Brain microvascular endothelial cell (primary cell): Measurements from ENCODE around the gene PTPRD.
A peak's percentile ranks its signal among the peaks of the same experiment; 100 is the strongest.

ENCODE experiments used
- DNase-seq: peaks from one replicate; pipeline ENCODE4 v3.0.0-alpha.2; 2020
- H3K27ac ChIP-seq: fragments of 250-450 bp; sonication (Bioruptor Pico); 2 replicates; pipeline ENCODE4 v1.5.1; 2020; ENCODE audit warnings: mild to moderate bottlenecking, moderate library complexity
- H3K27me3 ChIP-seq: fragments of 250-450 bp; sonication (Bioruptor Pico); replicated peaks from 2 replicates; pipeline ENCODE4 v1.5.1; 2020; ENCODE audit warnings: mild to moderate bottlenecking
- H3K36me3 ChIP-seq: fragments of 250-450 bp; sonication (Bioruptor Pico); replicated peaks from 2 replicates; pipeline ENCODE4 v1.5.1; 2020; ENCODE audit warnings: mild to moderate bottlenecking
- H3K4me3 ChIP-seq: 2 replicates; pipeline ENCODE4 v1.5.1; 2011; ENCODE audit warnings: low read depth, mild to moderate bottlenecking, control low read depth, low read length, moderate library complexity
- in situ Hi-C: cut with HindIII; loops from 2 replicates; pipeline ENCODE4 v1.10.0; 2017; ENCODE audit warnings: low sequenced_read_pairs, low pct_ligation_motif_present
- TF ChIP-seq, protein P1 (sequence below): IDR thresholded peaks from 2 replicates; pipeline ENCODE4 v1.5.1; 2011; ENCODE audit warnings: low read depth, mild to moderate bottlenecking, moderate library complexity, low read length, control low read depth, inconsistent platforms; ENCODE audit errors: missing control alignments

The PTPRD gene

DNA sequence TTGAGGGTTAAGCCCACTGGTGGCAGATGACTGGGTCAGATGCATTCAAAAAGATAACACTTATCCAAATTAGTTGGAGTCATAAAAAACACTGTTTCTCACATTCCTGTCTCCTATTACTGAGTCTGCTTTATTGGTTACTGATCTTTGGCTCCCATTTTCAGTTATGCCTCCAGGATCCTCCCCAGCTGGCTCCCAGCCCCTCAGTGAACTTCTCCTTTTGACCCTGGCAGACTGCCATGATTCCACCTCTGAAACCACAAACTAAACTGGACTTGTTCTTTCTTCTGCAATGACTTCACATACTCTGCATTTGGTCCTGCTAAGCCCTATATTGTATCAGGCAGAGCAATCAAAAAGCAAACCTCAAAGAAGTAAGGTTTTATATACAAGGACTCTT is 1952.4 kb downstream of the PTPRD start:
- peak; percentile 10 for DNase-seq
- H3K27me3 ChIP-seq: no peaks in the 10 kb centered on the region
- in situ Hi-C loops: no loop called here
- no peak overlapping the region for H3K4me3 ChIP-seq
- H3K27ac ChIP-seq: no peak overlapping the region
- H3K36me3 ChIP-seq: no peaks in the 10 kb centered on the region
- TF ChIP-seq, protein P1, sequence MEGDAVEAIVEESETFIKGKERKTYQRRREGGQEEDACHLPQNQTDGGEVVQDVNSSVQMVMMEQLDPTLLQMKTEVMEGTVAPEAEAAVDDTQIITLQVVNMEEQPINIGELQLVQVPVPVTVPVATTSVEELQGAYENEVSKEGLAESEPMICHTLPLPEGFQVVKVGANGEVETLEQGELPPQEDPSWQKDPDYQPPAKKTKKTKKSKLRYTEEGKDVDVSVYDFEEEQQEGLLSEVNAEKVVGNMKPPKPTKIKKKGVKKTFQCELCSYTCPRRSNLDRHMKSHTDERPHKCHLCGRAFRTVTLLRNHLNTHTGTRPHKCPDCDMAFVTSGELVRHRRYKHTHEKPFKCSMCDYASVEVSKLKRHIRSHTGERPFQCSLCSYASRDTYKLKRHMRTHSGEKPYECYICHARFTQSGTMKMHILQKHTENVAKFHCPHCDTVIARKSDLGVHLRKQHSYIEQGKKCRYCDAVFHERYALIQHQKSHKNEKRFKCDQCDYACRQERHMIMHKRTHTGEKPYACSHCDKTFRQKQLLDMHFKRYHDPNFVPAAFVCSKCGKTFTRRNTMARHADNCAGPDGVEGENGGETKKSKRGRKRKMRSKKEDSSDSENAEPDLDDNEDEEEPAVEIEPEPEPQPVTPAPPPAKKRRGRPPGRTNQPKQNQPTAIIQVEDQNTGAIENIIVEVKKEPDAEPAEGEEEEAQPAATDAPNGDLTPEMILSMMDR: no peak

DNA sequence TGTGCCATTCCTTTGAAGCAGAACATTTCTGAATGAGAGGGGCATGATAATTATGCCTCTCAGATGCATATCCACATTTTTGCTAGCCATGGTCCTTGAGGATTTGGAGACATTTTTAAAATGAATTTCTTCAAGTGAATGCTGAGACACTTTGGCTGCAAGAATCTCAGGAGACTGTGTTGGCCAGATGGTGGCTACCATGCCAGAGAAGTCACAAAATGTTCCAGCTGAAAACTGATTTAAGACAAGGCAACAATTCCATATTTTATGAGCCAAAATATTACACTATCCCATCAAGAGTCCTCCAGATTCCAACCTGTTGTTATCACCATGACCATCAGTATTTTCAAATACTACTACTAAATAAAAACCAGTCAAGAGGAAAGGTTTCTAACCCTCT is 1953.7 kb downstream of the PTPRD start:
- Histone ChIP-seq H3K27ac (no peak overlapping the region), H3K36me3 (no peaks in the 10 kb centered on the region), H3K27me3 (no peaks in the 10 kb centered on the region), H3K4me3 (no peak overlapping the region)
- no peak for DNase-seq
- in situ Hi-C loops: no loop called here
- TF ChIP-seq, protein P1: no peak

DNA sequence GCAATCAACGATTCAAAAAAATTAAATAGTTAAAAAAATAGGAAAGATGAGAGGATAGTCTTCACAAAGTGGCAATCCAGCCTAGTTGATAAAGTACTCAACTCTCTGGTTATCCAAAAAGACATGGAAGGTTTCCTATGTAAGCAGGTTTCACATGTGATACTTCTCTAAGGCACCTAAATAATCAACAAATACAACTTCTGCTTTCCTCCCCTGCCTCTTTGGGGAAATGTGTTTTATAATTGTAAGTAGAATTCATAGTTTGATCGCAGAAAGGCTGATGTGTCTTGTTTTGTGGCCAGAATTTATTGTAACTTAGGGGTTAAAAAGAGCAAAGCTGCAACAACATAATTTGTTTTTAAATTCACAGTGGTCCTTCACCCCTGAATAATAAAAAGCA is 1957.7 kb downstream of the PTPRD start:
- Histone ChIP-seq H3K27me3 (no peaks in the 10 kb centered on the region), H3K27ac (no peak overlapping the region), H3K36me3 (no peaks in the 10 kb centered on the region), H3K4me3 (no peak overlapping the region)
- in situ Hi-C loops: no loop called here
- DNase-seq: no peak
- TF ChIP-seq, protein P1: no peak

DNA sequence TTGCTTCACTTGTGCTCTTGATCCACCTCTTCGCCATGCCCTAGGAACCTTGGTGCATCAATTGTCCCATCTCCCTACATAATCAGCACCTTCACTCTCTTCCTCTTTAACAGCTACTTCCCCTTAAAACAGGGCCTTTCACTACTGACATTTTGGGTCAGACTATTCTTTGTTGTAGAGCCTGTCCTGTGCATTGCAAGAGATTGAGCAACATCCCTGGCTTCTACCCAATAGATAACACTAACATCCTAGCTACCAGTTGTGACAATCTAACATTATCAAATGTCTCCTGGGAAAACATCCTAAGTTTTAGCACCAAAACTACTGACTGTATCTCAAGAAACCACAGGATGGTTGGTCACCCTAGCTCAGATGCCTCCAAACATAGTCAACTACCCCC is 1958.9 kb downstream of the PTPRD start:
- TF ChIP-seq, protein P1: no peak
- Histone ChIP-seq H3K27me3 (no peaks in the 10 kb centered on the region), H3K36me3 (no peaks in the 10 kb centered on the region), H3K27ac (no peak overlapping the region), H3K4me3 (no peak overlapping the region)
- in situ Hi-C loops: no loop called here
- DNase-seq: peak; percentile 7

DNA sequence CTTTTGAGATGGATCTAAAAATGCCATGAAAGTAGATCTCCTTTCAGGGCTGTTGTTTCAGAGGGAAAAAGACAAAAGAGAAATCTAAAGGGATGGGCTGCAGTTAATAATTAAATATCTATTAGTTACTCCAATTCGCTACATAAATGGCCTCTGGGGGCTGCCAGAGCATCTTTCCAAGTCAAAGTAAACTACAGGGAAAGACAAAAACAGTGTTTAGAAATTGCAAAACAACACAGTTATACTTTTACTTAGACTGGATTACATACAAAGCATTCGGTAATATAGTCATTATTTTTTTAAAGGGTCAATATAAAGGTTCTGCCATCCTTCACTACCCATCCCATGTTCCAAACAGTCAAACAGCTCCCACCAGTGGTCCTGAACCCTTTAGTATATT is 1959.7 kb downstream of the PTPRD start:
- no peak overlapping the region for H3K4me3 ChIP-seq
- in situ Hi-C loops: no loop called here
- TF ChIP-seq, protein P1: no peak
- no peaks in the 10 kb centered on the region for H3K36me3 ChIP-seq
- DNase-seq: no peak
- no peak overlapping the region for H3K27ac ChIP-seq
- no peaks in the 10 kb centered on the region for H3K27me3 ChIP-seq

DNA sequence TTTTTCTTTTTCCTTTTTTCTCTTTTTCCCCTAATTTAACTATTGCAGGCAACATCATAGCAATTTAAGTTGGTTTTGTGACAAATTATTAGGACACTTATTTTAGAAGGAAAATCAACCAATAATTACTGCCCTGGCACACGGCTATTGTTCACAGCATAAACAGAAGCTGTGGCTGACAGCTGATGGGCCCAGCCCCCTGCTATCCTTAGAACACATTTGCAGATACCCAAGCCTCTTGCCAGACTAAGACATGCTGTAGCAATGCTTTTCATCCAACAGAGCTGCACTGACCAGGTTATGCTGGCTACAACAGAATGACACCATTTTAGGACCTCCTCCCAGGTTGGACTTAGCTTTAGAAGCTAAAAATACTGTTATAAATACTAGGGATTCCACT is 1960.5 kb downstream of the PTPRD start:
- no peaks in the 10 kb centered on the region for H3K27me3 ChIP-seq
- no peak overlapping the region for H3K4me3 ChIP-seq
- no peak overlapping the region for H3K27ac ChIP-seq
- in situ Hi-C loops: no loop called here
- no peaks in the 10 kb centered on the region for H3K36me3 ChIP-seq
- DNase-seq: no peak
- TF ChIP-seq, protein P1: no peak
